Activated B cell treated with CpG ODN at 0.5 μM for 24 hours (primary cell): Measurements from ENCODE around the gene CACNB4. TPM values are rescaled to one million over a fixed set of nuclear protein-coding genes. Genes with fewer than 3 reads are reported as not detected.

Source experiments
- ATAC-seq: fragments of 200-7000 bp; cut with Tn5 transposase; one replicate; pipeline ENCODE4 v1.10.0; 2021; ENCODE audit warnings: low read depth, mild to moderate bottlenecking, moderate library complexity
- CTCF ChIA-PET: fragments of 350-600 bp; sonication (Branson Sonifier 250); formaldehyde crosslinking; loops from one replicate; lab custom pipeline; 2021; ENCODE audit warnings: antibody characterized with exemption; lab: Charles Lee
- POLR2A ChIA-PET: fragments of 350-600 bp; sonication (Branson Sonifier 250); formaldehyde crosslinking; loops from one replicate; lab custom pipeline; 2021; ENCODE audit warnings: antibody characterized with exemption; lab: Charles Lee
- DNase-seq: peaks from one replicate; pipeline ENCODE4 v3.0.0; 2022
- H3K27ac Mint-ChIP-seq: one replicate; pipeline ENCODE4 v1.8.0; 2020; ENCODE audit warnings: mixed read lengths
- H3K27me3 Mint-ChIP-seq: one replicate; pipeline ENCODE4 v1.8.0; 2021; ENCODE audit warnings: mixed read lengths
- H3K36me3 Mint-ChIP-seq: one replicate; pipeline ENCODE4 v1.8.0; 2021; ENCODE audit warnings: low read depth, mixed read lengths
- H3K4me1 Mint-ChIP-seq: one replicate; pipeline ENCODE4 v1.8.0; 2021; ENCODE audit warnings: mixed read lengths
- H3K4me3 Mint-ChIP-seq: one replicate; pipeline ENCODE4 v1.8.0; 2020; ENCODE audit warnings: mild to moderate bottlenecking, mixed read lengths
- H3K9me3 Mint-ChIP-seq: one replicate; pipeline ENCODE4 v1.8.0; 2020; ENCODE audit warnings: mixed read lengths
- intact Hi-C: fragments of 100-400 bp; cut with micrococcal nuclease; formaldehyde crosslinking; loops from one replicate; pipeline ENCODE4 v1.15.1; 2024
- total RNA-seq: library from RNA; stranded (reverse); gene quantifications from 2 replicates; pipeline ENCODE4 v1.2.3, GENCODE V29; 2022
- TF ChIP-seq, protein P1 (sequence below): fragments of 200-600 bp; IDR thresholded peaks from one replicate; pipeline ENCODE4 v1.8.0; 2022; ENCODE audit warnings: antibody characterized with exemption, mild to moderate bottlenecking

The CACNB4 gene
- total RNA-seq, 1 donor from 2014 or later = 0.86 TPM

DNA sequence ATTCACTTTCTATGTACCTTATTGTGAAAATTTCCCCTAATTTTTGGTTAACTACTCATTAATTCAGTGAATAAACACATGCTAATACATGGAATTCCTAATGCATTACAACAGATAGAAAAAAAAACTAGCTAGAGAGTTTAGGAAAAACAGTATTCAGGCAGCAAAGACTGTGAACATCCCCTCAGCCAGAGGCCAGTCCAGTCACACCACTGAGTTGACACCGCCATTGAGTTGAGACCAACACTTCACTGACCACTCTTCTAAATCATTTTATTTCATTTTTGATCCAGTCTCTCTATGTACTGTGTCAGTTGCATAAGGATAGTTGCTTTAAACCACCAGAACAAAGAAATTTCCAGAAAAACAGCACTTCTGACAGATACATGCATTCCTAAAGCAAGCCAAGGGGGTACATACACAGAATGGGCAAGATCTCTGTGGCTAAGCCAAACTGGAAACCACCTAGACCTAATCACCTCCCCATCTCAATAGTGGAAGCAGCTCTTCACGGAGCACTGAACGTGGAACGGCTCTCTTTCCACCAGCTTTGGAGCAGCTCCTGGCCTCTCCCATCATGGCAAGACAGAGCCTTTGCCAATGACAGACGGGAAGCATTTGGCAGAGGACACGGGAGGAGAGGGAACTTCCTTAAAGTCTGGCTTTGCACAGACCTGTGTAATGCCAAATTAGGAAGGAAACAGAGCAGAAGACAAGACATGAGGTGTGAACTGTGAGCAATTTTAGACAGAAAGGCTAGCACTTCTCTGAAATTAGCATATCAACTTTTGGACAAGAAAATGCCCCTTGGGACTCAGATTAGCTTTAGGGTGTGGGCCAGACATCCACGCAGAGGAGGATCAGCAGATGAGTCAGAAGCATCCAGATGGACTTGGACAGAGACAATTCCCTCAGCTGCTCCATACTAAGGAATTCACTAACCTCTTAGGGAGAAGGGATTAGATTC, 36.4 kb downstream of the CACNB4 start:
- peaks cover 11% of the 10 kb centered on the region for H3K27me3 Mint-ChIP-seq
- peaks cover 10% of the 10 kb centered on the region for H3K4me1 Mint-ChIP-seq
- TF ChIP-seq, protein P1, sequence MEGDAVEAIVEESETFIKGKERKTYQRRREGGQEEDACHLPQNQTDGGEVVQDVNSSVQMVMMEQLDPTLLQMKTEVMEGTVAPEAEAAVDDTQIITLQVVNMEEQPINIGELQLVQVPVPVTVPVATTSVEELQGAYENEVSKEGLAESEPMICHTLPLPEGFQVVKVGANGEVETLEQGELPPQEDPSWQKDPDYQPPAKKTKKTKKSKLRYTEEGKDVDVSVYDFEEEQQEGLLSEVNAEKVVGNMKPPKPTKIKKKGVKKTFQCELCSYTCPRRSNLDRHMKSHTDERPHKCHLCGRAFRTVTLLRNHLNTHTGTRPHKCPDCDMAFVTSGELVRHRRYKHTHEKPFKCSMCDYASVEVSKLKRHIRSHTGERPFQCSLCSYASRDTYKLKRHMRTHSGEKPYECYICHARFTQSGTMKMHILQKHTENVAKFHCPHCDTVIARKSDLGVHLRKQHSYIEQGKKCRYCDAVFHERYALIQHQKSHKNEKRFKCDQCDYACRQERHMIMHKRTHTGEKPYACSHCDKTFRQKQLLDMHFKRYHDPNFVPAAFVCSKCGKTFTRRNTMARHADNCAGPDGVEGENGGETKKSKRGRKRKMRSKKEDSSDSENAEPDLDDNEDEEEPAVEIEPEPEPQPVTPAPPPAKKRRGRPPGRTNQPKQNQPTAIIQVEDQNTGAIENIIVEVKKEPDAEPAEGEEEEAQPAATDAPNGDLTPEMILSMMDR = no peak
- no peaks in the 10 kb centered on the region for H3K36me3 Mint-ChIP-seq
- no peak overlapping the region for H3K27ac Mint-ChIP-seq
- CTCF ChIA-PET = no interaction called here
- ATAC-seq = peak; percentile 18
- H3K9me3 Mint-ChIP-seq = peaks cover 9% of the 10 kb centered on the region
- intact Hi-C loops = no loop called here
- POLR2A ChIA-PET = no interaction called here
- H3K4me3 Mint-ChIP-seq = no peak overlapping the region
- no peak for DNase-seq

DNA sequence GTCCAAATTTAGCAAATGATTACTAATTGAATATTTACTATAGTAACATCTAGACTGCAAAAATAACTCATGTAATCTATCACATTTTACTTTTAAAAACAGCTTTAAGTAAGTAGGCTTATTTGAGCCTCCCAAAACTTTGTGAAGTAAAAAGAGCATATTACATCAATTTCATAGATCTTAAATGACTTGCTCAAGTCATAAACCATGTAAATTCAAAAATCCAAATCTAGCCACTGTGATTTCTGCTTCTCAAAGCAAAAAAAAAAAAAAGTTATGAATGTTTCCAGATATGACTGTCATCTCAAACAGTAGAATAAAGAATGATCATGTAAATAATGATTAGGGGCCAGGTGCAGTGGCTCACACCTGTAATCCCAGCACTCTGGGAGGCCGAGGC, 37.5 kb downstream of the CACNB4 start:
- Mint-ChIP-seq H3K4me1 (peaks cover 10% of the 10 kb centered on the region), H3K27me3 (peaks cover 11% of the 10 kb centered on the region), H3K27ac (no peak overlapping the region), H3K36me3 (no peaks in the 10 kb centered on the region), H3K9me3 (peaks cover 9% of the 10 kb centered on the region), H3K4me3 (no peak overlapping the region)
- intact Hi-C loops = no loop called here
- ATAC-seq (no peak), DNase-seq (no peak)
- ChIA-PET CTCF (no interaction called here), POLR2A (interaction anchor here (0.7 kb wide), 1 partner anchor 255 kb away, joined by 6 read pairs; no protein-coding TSS in a partner anchor)
- TF ChIP-seq, protein P1 = no peak

DNA sequence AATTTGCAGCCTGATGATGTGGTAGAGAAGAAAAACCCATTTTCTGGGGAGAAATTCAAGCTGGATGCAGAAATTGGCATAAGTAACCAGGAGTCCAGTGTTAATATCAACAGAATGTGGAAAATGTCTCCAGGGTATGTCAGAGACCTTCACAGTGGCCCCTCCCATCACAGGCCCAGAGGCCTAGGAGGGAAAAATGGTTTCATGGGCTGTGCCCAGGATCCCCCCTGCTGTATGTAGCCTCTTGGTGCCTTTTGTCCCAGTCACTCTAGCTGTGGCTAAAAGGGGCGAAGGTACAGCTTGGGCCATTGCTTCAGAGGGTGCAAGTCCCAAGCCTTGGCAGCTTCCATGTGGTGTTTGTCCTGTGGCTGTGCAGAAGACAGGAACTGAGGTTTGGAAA, 40.2 kb downstream of the CACNB4 start:
- DNase-seq (no peak), ATAC-seq (no peak)
- TF ChIP-seq, protein P1 = no peak
- Mint-ChIP-seq H3K9me3 (peaks cover 9% of the 10 kb centered on the region), H3K4me3 (no peak overlapping the region), H3K27ac (no peak overlapping the region), H3K36me3 (no peaks in the 10 kb centered on the region), H3K4me1 (peaks cover 10% of the 10 kb centered on the region), H3K27me3 (peaks cover 10% of the 10 kb centered on the region)
- intact Hi-C loops = no loop called here
- CTCF ChIA-PET = no interaction called here
- POLR2A ChIA-PET = no interaction called here

DNA sequence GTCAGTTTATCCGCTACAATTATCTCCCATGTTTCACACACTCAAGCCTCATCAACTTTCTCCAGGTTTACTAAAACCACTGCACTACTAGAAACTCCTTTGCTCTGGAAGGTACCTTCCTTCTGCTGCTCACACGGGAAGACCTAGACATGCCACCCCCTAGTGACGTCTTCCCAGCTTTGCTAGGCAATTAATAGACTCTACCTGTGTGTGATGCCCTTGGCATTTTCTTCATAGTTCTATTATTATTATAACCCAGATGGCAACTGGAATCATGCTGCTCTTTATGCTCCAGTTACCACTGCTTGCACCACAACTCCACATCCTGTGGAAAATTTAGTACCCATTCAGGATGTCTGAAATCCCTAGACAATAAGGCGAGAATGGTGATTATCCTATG, 42.4 kb downstream of the CACNB4 start:
- H3K27ac Mint-ChIP-seq = no peak overlapping the region
- DNase-seq = no peak
- peaks cover 4% of the 10 kb centered on the region for H3K27me3 Mint-ChIP-seq
- intact Hi-C loops = no loop called here
- H3K4me1 Mint-ChIP-seq = no peaks in the 10 kb centered on the region
- peaks cover 9% of the 10 kb centered on the region for H3K9me3 Mint-ChIP-seq
- ATAC-seq = no peak
- H3K36me3 Mint-ChIP-seq = no peaks in the 10 kb centered on the region
- ChIA-PET CTCF (no interaction called here), POLR2A (interaction anchor here (0.7 kb wide), 1 partner anchor 17 kb away, joined by 3 read pairs; no protein-coding TSS in a partner anchor)
- TF ChIP-seq, protein P1 = no peak
- no peak overlapping the region for H3K4me3 Mint-ChIP-seq

GRCh38 chr2:152055366-152056108, 43.3 kb downstream of the CACNB4 start:
- H3K9me3 Mint-ChIP-seq = peaks cover 9% of the 10 kb centered on the region
- H3K27ac Mint-ChIP-seq = no peak overlapping the region
- CTCF ChIA-PET = no interaction called here
- no peaks in the 10 kb centered on the region for H3K4me1 Mint-ChIP-seq
- no peak overlapping the region for H3K4me3 Mint-ChIP-seq
- H3K36me3 Mint-ChIP-seq = no peaks in the 10 kb centered on the region
- no peak for ATAC-seq
- no peak for DNase-seq
- POLR2A ChIA-PET = interaction anchor here (0.7 kb wide), 1 partner anchor 16 kb away, joined by 3 read pairs; no protein-coding TSS in a partner anchor
- peaks cover 4% of the 10 kb centered on the region for H3K27me3 Mint-ChIP-seq
- TF ChIP-seq, protein P1 = no peak
- intact Hi-C loops = no loop called here
